Naive thymus-derived CD4-positive, alpha-beta T cell (primary cell): ENCODE measurements around the gene MEI1. TPM values are rescaled to one million over a fixed set of nuclear protein-coding genes. Genes with fewer than 3 reads are reported as not detected.

Experiments
- ATAC-seq: fragments of 150-1000 bp; cut with Tn5 transposase; 2 replicates; pipeline ENCODE4 v1.10.0; 2021; ENCODE audit warnings: mild to moderate bottlenecking, moderate library complexity
- CTCF ChIA-PET: fragments of 350-600 bp; sonication (Branson Sonifier 250); formaldehyde crosslinking; loops from one replicate; lab custom pipeline; 2021; ENCODE audit warnings: antibody characterized with exemption; lab: Charles Lee
- POLR2A ChIA-PET: fragments of 350-600 bp; sonication (Branson Sonifier 250); formaldehyde crosslinking; loops from one replicate; lab custom pipeline; 2021; ENCODE audit warnings: antibody characterized with exemption, inconsistent platforms; lab: Charles Lee
- DNase-seq, 9 donors: peaks; one replicate each; pipeline versions ENCODE4 v3.0.0 to v3.0.0-alpha.2; 2020 to 2022; ENCODE audit warnings: mixed read lengths in 1 of 9
- H3K27ac ChIP-seq: one replicate; pipeline ENCODE4 v1.7.0; 2013; ENCODE audit warnings: mild to moderate bottlenecking, low read depth, low read length, moderate library complexity
- H3K27me3 ChIP-seq, 2 donors: one replicate each; pipeline ENCODE4 v1.7.0; 2013; ENCODE audit warnings: low read length in 2 of 2, mild to moderate bottlenecking in 2 of 2, moderate library complexity in 2 of 2; ENCODE audit not compliant: control insufficient read depth in 2 of 2, insufficient read depth in 2 of 2
- H3K36me3 ChIP-seq, 3 experiments: 1 replicate in 2 of 3; 2 replicates in 1 of 3; pipeline ENCODE4 v1.7.0; 2013; ENCODE audit warnings: low read length in 3 of 3, mild to moderate bottlenecking in 3 of 3, moderate library complexity in 1 of 3; ENCODE audit not compliant: insufficient read depth in 3 of 3, control insufficient read depth in 2 of 3
- H3K4me1 ChIP-seq, 2 donors: one replicate each; pipeline ENCODE4 v1.7.0; 2013; ENCODE audit warnings: low read length in 2 of 2, mild to moderate bottlenecking in 2 of 2, moderate library complexity in 1 of 2; ENCODE audit not compliant: control insufficient read depth in 2 of 2, insufficient read depth in 2 of 2
- H3K4me3 ChIP-seq: 2 replicates; pipeline ENCODE4 v1.7.0; 2013; ENCODE audit warnings: mild to moderate bottlenecking, low read length
- H3K9me3 ChIP-seq, 3 experiments: 1 replicate in 2 of 3; 2 replicates in 1 of 3; pipeline ENCODE4 v1.7.0; 2013; ENCODE audit warnings: low read length in 3 of 3; ENCODE audit not compliant: control insufficient read depth in 2 of 3
- H3K27ac Mint-ChIP-seq, 9 donors: one replicate each; pipeline ENCODE4 v1.8.0; 2020 to 2022; ENCODE audit warnings: mixed read lengths in 9 of 9, mild to moderate bottlenecking in 8 of 9, moderate library complexity in 5 of 9, inconsistent platforms in 2 of 9
- H3K27me3 Mint-ChIP-seq, 5 donors: one replicate each; pipeline ENCODE4 v1.8.0; 2021 to 2022; ENCODE audit warnings: mixed read lengths in 5 of 5, mild to moderate bottlenecking in 1 of 5
- H3K36me3 Mint-ChIP-seq, 5 donors: one replicate each; pipeline ENCODE4 v1.8.0; 2020 to 2022; ENCODE audit warnings: mixed read lengths in 5 of 5, mild to moderate bottlenecking in 3 of 5, inconsistent platforms in 1 of 5
- H3K4me1 Mint-ChIP-seq, 7 donors: one replicate each; pipeline ENCODE4 v1.8.0; 2020 to 2022; ENCODE audit warnings: mixed read lengths in 7 of 7, mild to moderate bottlenecking in 3 of 7, inconsistent platforms in 1 of 7
- H3K4me3 Mint-ChIP-seq, 10 donors: one replicate each; pipeline ENCODE4 v1.8.0; 2020 to 2022; ENCODE audit warnings: mild to moderate bottlenecking in 10 of 10, mixed read lengths in 10 of 10, moderate library complexity in 6 of 10, inconsistent platforms in 2 of 10
- H3K9me3 Mint-ChIP-seq, 11 donors: one replicate each; pipeline ENCODE4 v1.8.0; 2020 to 2022; ENCODE audit warnings: mixed read lengths in 11 of 11, mild to moderate bottlenecking in 4 of 11, inconsistent platforms in 1 of 11, moderate library complexity in 1 of 11
- intact Hi-C, 2 donors: fragments of 100-400 bp; cut with micrococcal nuclease; formaldehyde crosslinking; loops; one replicate each; pipeline ENCODE4 v1.15.1; 2023
- polyA plus RNA-seq, 2 donors: library from polyadenylated mRNA; unstranded; fragments of 300-500 nt; fragmentation: Illumina TruSeq; gene quantifications; one replicate each; pipeline ENCODE4 v1.2.3, GENCODE V29; 2021
- total RNA-seq, 6 experiments: library from RNA in 5 of 6; stranded (reverse) in 5 of 6; gene quantifications; 1 replicate in 5 of 6; 2 replicates in 1 of 6; pipeline ENCODE4 v1.2.3 and lab custom pipeline; 2021 to 2026

Gene MEI1
- total and polyA plus RNA-seq, 7 experiments from 2014 or later, result 40.4 to 112 (median 64.7) TPM

DNA sequence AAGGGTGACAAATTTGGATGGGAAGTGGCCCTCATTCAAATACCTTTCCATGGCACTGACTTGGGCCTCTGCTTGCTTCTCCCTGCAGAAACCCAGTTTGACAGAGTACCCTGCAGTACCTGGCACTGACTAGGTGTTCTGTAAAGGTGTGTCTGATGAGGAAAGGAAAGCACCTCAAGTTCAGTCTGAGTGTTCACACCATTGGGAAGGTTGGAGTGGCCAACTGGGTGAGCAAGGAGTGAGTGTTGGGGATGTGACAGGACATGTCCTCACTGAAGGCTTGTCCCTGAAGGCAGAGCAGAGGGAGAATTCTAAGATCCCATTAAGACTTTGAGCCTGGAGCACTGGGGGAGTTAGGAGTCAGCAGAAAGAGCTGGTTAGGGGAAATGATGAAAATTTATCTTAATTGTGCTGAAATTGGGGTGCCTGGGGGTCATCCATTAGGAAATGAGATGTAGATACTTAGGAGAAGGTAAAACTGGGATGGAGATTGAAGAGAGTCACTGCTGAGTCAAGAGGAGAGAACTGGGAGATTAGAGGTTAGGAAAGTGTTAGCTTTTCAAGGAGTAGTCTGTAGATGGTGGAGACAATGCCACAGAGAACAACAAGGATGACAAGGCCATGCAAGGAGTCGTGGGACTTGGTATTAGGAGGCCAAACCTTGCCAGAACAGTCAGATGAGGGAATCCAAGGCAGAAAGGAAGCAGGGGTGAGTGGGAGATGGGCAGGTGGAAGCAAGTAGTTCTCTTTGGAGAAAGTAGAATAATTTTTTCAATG is 139.7 kb downstream of the MEI1 start:
- no peak for DNase-seq
- no peaks in the 10 kb centered on the region for H3K36me3 ChIP-seq
- Mint-ChIP-seq H3K4me3 (no peak overlapping the region), H3K4me1 (peaks cover 31 to 74% (median 63%) of the 10 kb centered on the region in 7 donors), H3K36me3 (peaks cover 0 to 42% (median 4%) of the 10 kb centered on the region in 5 donors), H3K27me3 (no peaks in the 10 kb centered on the region), H3K9me3 (no peaks in the 10 kb centered on the region), H3K27ac (peak overlapping the region in 7 of 9 donors; percentile 1 to 80 (median 44))
- H3K4me1 ChIP-seq, result peaks cover 0 to 14% of the 10 kb centered on the region in 2 donors
- ATAC-seq, result no peak
- H3K27ac ChIP-seq, result peak overlapping the region; percentile 22
- ChIA-PET CTCF (interaction anchor here (0.7 to 0.8 kb wide), 3 partner anchors 17 to 283 kb away, joined by 3 read pairs; no protein-coding TSS in a partner anchor), POLR2A (interaction anchor here (0.8 to 1.4 kb wide), 5 partner anchors 9 to 101 kb away, joined by 3 to 6 read pairs (median 3); partner anchors contain the start of gene CCDC134)
- H3K9me3 ChIP-seq, result no peaks in the 10 kb centered on the region
- no peak overlapping the region for H3K4me3 ChIP-seq
- intact Hi-C loops, result loop anchor here in 1 of 2 donors (10.0 kb wide), 1 partner anchor 236 kb away; the partner anchor contains the start of genes NAGA, PHETA2 and SMDT1
- no peaks in the 10 kb centered on the region for H3K27me3 ChIP-seq

DNA sequence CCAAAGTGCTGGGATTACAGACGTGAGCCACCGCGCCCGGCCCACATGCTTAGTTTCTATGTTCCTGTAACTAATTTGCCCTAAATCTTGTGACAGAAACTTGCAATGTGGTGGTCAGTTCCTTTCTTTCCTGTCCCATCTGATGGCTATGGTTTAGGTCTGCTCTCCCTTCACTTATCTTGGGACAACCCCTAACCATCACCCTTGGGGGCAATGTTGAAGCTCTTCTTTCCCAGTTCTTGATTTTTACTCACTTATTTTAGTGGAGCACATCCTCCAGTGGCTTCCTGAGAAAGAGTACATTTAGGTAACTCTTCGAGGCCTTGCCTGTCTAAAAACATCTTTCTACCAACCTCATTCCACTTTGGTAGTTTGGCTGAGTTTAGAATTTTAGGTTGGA is 140.9 kb downstream of the MEI1 start:
- Mint-ChIP-seq H3K9me3 (no peaks in the 10 kb centered on the region), H3K27ac (peak overlapping the region in 5 of 9 donors; percentile 14 to 72 (median 44)), H3K27me3 (no peaks in the 10 kb centered on the region), H3K4me3 (no peak overlapping the region), H3K4me1 (peaks cover 31 to 76% (median 64%) of the 10 kb centered on the region in 7 donors), H3K36me3 (peaks cover 0 to 36% (median 4%) of the 10 kb centered on the region in 5 donors)
- ChIA-PET CTCF (no interaction called here), POLR2A (interaction anchor here (1.4 kb wide), 1 partner anchor 40 kb away, joined by 6 read pairs; the partner anchor contains the start of gene CCDC134)
- Histone ChIP-seq H3K36me3 (no peaks in the 10 kb centered on the region), H3K4me1 (peaks cover 0 to 12% of the 10 kb centered on the region in 2 donors), H3K27me3 (no peaks in the 10 kb centered on the region), H3K9me3 (no peaks in the 10 kb centered on the region), H3K27ac (no peak overlapping the region), H3K4me3 (no peak overlapping the region)
- no peak for DNase-seq
- no peak for ATAC-seq
- intact Hi-C loops, result no loop called here

DNA sequence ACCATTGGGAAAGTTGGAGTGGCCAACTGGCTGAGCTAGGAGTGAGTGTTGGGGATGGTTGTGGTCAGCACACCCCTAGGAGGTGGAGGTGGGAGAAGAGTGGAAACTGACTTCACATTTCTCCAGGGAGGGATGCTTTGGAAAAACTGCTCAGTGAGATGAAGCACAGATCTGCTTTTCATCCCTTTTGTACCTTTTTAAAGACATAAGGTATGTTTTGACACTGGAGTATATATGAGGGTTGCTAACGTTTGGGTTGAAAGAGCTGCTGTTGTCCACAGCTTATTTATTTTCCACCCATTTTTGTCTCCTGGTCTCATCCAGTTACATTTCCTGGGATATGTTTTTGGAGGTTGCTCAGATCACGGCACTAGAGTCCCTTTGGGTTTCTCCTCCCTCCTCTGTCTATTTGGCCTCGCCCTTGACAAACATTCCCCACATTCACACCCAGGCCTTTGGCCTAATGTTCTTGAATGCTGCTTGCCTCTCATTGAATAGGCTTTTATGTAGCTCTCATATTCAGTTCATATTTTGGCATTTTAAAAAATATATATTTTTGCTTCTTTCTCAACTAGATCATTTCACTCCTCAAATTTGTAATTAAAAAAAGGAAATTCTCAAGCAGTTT is 141.9 kb downstream of the MEI1 start:
- Histone ChIP-seq H3K9me3 (no peaks in the 10 kb centered on the region), H3K27me3 (no peaks in the 10 kb centered on the region), H3K36me3 (no peaks in the 10 kb centered on the region), H3K27ac (no peak overlapping the region), H3K4me1 (peaks cover 0 to 12% of the 10 kb centered on the region in 2 donors), H3K4me3 (no peak overlapping the region)
- peaks cover 36 to 83% (median 68%) of the 10 kb centered on the region in 7 donors for H3K4me1 Mint-ChIP-seq
- H3K36me3 Mint-ChIP-seq, result peaks cover 0 to 31% (median 4%) of the 10 kb centered on the region in 5 donors
- CTCF ChIA-PET, result no interaction called here
- POLR2A ChIA-PET, result interaction anchor here (0.7 to 2.5 kb wide), 3 partner anchors 36 to 234 kb away, joined by 3 to 8 read pairs (median 3); no protein-coding TSS in a partner anchor
- peak overlapping the region in 1 of 10 donors; percentile 27 for H3K4me3 Mint-ChIP-seq
- peak overlapping the region in 5 of 9 donors; percentile 31 to 74 (median 55) for H3K27ac Mint-ChIP-seq
- ATAC-seq, result no peak
- H3K27me3 Mint-ChIP-seq, result no peaks in the 10 kb centered on the region
- H3K9me3 Mint-ChIP-seq, result no peaks in the 10 kb centered on the region
- DNase-seq, result no peak
- intact Hi-C loops, result no loop called here

DNA sequence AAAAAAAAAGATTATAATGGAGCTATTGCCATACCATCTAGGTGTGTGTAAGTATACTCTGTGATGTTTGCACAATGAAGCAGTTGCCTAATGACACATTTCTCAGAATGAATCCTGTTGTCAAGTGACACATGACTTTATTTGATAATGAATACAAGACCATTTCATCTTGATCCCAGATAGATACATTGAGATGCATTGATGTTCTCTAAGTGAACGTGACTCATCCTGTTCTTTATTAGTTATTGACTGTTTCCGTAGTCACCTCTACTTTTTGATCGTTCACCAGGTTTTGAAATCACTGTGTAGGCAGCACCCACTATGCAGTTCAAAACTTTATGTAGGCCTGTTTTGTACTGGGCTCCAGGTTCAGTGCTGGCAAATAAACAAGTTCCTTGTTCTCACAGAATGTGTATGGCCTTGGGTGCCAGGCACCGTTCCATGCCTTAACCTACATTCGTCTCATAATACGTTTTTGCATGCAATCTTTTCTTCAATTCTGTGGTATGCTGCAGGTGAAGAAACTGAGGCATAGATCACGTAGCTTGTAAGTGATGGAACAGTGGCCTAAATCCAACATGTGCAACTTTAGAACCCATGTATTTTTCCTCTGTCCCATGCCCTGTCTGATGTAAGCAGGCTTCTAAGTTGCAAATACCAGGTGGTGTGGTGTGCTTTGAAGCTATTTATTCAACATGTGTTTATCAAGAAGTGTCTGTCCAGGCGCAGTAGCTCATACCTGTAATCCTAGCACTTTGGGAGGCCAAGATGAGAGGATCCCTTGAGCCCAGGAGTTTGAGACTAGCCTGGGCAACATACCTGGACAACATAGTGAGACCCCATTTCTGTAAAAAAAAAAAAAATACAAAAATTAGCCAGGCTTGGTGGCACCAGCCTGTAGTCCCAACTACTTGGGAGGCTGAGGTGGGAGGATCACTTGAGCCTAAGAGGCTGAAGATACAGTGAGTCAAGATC is 144.0 kb downstream of the MEI1 start:
- no peaks in the 10 kb centered on the region for H3K27me3 ChIP-seq
- Mint-ChIP-seq H3K9me3 (no peaks in the 10 kb centered on the region), H3K27me3 (no peaks in the 10 kb centered on the region), H3K27ac (peak overlapping the region in 4 of 9 donors; percentile 2 to 60 (median 27)), H3K4me3 (peak overlapping the region in 1 of 10 donors; percentile 23), H3K4me1 (peaks cover 38 to 82% (median 71%) of the 10 kb centered on the region in 7 donors), H3K36me3 (peaks cover 0 to 18% (median 3%) of the 10 kb centered on the region in 5 donors)
- intact Hi-C loops, result no loop called here
- ChIA-PET CTCF (interaction anchor here (1.0 to 1.2 kb wide), 2 partner anchors 16 to 76 kb away, joined by 3 read pairs; no protein-coding TSS in a partner anchor), POLR2A (interaction anchor here (2.5 to 3.6 kb wide), 2 partner anchors 10 to 62 kb away, joined by 8 to 22 read pairs; partner anchors contain the start of gene SREBF2)
- H3K27ac ChIP-seq, result no peak overlapping the region
- H3K4me1 ChIP-seq, result peaks cover 2 to 13% of the 10 kb centered on the region in 2 donors
- DNase-seq (peak in 1 of 9 donors; percentile 30), ATAC-seq (no peak)
- H3K9me3 ChIP-seq, result no peaks in the 10 kb centered on the region
- H3K4me3 ChIP-seq, result no peak overlapping the region
- H3K36me3 ChIP-seq, result no peaks in the 10 kb centered on the region

DNA sequence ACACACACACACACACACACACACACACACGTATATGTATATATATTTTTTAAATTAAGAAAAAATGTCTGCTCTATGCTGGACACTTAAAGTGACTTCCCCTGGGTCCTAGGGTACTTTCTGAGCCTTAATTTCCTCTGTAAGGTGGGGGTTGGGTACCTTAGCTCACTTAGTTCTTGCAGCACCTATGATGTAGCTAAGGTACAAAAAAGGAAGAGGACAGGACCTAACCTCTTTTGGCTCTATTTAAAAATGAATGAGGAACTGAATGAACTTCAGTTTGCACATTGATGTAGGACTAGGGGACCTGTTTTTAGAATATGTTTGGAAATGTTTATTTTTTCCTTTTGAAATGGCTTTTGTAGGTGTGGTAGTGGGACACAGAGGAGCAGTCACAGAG is 144.7 kb downstream of the MEI1 start:
- H3K4me1 ChIP-seq, result peaks cover 4 to 17% of the 10 kb centered on the region in 2 donors
- no peaks in the 10 kb centered on the region for H3K9me3 ChIP-seq
- no peak overlapping the region for H3K27ac ChIP-seq
- POLR2A ChIA-PET, result interaction anchor here (1.1 to 3.6 kb wide), 3 partner anchors 11 to 43 kb away, joined by 3 to 22 read pairs (median 3); partner anchors contain the start of gene SREBF2
- H3K27me3 ChIP-seq, result no peaks in the 10 kb centered on the region
- Mint-ChIP-seq H3K27ac (peak overlapping the region in 4 of 9 donors; percentile 36 to 69 (median 66)), H3K36me3 (peaks cover 0 to 15% (median 3%) of the 10 kb centered on the region in 5 donors), H3K27me3 (no peaks in the 10 kb centered on the region), H3K4me3 (peak overlapping the region in 1 of 10 donors; percentile 20), H3K9me3 (no peaks in the 10 kb centered on the region), H3K4me1 (peaks cover 34 to 81% (median 68%) of the 10 kb centered on the region in 7 donors)
- ATAC-seq (no peak), DNase-seq (no peak)
- CTCF ChIA-PET, result interaction anchor here (1.1 to 1.2 kb wide), 2 partner anchors 13 to 15 kb away, joined by 3 to 5 read pairs; no protein-coding TSS in a partner anchor
- intact Hi-C loops, result no loop called here
- no peaks in the 10 kb centered on the region for H3K36me3 ChIP-seq
- H3K4me3 ChIP-seq, result no peak overlapping the region
